GM18858 (cell line): Measurements from ENCODE around the gene SH3RF3.

Source experiments
- ATAC-seq: cut with Tn5 transposase; IDR thresholded peaks from one replicate; pipeline ENCODE4 v1.9.1; 2021; ENCODE audit not compliant: unreplicated experiment

The SH3RF3 gene

DNA sequence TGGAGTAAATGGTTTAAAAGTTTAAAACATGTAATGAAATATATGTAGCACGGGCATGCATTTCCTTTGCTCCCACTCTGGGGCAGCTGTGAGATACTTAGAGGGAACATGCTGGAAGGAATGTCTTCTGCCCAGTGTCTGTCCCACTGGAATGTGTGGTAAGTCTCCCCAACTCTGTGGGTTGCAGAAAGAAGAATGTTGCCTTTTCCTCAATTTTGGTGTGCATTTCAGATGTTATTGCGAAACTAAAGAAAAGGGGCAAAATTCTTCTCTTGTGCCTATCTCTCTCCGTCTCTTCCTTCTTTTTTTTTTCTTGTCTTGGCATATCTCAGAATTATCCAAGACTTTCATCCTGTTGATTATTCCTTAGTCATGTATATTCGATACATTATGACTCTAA, 201.1 kb downstream of the SH3RF3 start:
- ATAC-seq: no peak

DNA sequence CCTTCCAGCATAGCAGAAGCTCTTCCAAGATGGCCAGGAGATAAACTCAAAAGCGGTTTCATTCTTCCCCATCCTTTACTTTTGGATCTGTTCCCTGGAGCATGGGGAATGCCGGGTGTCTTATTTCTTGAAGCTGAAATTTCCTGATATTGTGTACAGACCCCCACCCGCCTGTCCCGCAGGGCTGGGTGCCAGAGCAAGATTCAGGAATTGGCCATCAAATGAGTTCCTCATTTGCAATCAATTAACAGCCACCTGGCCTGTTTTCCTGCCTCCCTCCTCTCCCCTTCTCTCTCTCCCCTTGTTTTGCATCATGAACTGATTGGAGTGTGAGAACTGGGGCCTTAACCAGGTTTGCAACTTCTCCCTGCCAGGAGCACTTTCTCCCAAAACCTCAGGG, 202.1 kb downstream of the SH3RF3 start:
- ATAC-seq: no peak

DNA sequence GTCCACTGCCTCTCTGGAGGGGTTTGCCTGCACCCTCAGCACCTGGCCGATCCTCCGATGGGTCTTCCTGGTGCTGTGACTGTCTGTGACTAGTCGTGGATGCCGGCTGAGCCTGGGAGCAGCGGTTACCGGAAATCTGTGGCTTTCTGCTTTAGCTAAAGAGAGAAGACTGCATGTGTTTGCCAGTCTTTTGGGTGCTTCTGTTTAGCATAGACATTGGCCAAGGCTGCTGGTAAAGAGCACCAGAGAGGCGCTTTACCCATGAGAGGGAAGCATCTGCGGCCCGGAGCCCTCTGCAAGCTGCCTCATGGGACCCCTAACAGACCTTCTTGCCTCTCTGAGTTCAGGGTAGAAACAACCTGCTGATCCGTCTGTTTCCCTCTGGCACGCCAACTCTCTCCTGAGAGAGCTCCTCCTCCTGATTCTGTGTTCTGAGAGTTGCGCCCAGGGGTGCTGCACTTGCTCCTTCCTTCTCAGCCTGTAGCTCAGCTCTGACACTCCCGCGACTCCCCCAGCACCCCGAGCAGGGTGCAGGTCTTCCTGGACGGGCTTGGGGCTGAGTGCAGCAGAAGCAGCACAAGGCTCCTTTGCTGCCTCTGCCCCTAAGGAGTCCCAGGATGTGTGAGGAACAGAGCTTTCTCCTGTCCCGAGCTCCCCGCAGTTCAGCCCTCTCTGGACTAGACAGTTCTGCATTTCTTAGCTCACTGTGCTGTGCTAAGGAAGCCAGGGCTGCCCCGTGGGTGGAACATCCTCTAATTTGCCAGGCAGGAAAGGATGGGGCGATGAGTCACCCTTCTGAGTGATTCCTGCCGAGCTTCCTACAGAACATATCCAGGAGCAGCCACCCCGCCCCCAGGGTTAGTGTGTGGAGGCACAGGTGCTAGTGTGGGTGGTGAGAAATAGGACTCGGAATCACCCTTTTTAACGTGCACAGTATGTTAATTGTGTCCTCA, 203.2 kb downstream of the SH3RF3 start:
- no peak for ATAC-seq

DNA sequence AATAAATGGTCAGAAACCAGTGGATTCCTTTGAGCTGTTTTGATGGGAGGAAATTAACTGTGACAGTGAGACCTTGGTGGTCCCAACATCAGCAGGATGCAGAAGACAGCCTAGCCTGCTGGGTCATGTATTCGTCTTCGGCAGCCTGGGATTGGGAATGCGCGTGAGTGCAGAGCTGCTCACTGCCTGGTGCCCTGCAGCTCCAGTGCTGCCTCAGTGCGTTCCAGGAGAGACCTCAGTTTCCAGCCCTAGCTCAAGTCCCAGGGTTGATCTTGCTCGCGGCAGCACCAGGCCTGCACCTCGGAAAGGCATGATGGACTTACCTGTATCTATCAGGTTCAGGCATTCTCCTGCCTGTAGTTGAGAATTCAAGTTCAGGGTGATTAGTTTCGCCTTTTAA, 203.9 kb downstream of the SH3RF3 start:
- no peak for ATAC-seq

DNA sequence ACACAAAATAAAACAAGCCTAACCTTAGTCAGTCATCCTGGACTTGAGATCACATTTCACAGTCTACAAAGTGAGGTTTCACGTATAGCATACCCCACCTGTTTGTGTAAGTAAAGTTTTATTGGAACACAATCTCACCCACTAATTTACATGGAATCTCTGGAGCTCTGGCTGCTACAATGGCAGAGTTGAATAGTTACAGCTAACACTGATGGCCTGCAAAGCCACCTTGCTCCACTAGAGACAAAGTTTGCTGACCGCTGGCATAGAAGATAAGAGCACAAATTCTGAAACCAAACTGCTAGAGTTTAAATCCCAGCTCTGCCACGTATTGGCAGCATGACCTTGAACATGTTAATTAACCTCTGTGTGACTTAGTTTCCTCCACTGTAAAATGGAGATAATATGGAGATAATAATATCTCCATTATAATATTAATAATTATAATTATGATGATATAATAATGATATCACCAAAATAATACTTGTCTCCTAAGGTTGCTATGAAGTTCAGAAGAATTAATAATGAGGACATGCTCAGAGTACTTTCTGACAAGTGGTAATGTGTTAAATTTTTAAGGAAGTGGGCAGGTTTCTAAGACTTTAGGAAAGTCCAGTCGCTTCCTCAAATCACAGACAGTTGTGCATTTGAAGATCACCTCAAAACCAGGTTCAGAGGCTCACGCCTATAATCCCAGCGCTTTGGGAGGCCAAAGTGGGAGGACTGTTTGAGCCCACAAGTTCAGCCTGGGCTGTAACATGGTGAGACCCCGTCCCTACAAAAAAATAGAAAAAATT, 204.6 kb downstream of the SH3RF3 start:
- no peak for ATAC-seq

DNA sequence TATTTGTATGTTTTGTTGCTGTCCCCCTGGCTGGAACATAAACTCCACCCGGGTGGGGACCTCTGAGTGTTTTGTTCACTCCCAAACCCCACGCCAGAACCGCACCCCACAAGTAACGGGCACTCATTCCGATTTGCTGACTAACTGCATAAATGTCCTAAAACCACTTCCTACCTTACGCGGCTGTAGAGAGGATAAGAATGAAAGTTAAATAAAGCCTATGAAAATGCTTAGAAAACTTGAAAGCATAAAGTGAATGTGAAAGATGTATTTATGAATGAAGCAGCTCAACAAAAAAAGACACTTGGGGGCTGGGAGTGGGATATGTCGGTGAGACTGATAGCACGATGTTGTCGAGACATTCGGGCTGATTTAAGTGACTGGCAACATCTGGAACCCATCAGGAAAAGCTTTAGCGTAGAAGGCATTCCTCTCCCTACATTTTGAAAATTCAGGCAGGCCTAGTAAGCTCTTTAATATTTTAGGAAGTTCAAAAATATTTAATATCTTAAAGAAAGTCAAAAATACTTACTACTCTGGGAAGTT, 206.7 kb downstream of the SH3RF3 start:
- no peak for ATAC-seq

DNA sequence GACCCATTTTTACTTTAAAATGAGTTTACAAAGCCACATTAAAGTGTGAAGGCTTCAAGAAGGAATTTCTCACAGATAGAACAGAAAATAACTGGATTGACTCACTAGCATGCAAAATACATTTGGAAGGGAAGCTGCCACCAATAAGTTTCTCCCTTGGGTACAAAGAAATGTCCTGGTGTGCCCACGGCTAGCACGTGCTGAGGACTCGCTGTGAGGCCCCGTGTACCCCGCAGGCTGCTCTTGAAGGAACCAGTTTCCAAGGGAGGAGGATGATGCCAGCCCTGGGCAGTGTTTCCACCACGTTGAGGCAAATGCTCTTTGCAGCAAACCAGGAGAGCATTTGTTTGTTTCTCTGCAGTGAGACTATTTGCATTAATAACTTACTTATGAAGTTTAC, 207.3 kb downstream of the SH3RF3 start:
- no peak for ATAC-seq

DNA sequence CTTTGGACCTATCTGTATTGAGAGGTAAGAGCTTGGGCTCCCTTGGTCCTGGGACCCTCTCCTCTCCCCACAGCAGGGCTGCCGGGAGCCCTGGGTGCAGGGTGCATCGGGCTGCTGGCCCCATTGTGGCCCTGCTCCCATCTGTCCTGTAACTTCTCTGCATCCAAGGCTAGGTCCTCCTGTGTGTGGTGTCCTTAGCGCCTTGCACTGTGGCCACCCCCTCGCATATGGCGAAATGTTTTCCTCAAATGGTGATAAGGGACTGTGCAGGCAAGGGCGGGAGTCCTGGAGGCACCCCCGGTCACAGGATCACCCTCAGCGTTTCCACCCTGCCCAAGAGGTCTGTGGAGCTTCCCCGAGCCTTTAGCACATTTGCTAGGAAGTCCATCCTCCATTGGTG, 208.2 kb downstream of the SH3RF3 start:
- ATAC-seq: no peak

DNA sequence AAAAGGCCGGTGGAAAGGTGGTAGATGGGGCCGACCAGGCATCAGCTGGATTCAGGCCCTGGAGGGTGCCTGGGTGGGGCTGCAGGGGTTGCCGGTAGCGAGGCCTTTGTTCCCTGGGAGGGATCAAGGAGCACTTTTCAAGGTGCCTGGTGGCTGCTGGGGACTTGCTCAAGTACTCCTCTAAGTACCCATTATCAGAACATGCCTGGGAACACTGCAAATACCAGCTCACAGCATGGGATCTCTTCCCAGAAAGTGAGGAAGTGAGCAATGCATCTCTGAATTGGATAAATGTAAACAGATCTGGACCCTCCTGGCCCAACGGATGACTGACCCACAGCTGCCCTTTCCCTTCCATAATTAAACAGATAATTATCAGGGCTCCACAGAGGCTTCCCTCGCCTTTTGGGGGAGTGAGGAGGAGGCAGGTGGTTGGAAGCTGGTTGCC, 210.5 kb downstream of the SH3RF3 start:
- no peak for ATAC-seq

DNA sequence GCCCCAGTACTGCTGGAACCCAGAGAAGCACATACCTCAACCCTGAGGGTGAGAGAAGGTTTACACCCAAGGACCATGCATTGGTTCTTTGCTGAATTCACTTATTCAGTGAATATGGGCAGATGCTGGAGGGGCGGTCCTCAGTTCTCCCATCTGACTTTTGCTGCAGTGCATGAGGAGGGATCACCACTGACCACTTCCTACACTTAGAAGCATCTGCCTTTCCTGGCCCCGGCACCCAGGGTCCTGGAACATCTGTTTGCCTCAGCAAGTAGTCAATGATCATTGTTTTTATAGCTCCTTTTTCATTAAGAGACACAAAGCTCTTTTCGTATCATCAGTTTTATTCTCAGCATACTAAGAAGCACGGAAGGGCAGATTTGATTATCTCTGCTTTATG, 211.4 kb downstream of the SH3RF3 start:
- no peak for ATAC-seq

DNA sequence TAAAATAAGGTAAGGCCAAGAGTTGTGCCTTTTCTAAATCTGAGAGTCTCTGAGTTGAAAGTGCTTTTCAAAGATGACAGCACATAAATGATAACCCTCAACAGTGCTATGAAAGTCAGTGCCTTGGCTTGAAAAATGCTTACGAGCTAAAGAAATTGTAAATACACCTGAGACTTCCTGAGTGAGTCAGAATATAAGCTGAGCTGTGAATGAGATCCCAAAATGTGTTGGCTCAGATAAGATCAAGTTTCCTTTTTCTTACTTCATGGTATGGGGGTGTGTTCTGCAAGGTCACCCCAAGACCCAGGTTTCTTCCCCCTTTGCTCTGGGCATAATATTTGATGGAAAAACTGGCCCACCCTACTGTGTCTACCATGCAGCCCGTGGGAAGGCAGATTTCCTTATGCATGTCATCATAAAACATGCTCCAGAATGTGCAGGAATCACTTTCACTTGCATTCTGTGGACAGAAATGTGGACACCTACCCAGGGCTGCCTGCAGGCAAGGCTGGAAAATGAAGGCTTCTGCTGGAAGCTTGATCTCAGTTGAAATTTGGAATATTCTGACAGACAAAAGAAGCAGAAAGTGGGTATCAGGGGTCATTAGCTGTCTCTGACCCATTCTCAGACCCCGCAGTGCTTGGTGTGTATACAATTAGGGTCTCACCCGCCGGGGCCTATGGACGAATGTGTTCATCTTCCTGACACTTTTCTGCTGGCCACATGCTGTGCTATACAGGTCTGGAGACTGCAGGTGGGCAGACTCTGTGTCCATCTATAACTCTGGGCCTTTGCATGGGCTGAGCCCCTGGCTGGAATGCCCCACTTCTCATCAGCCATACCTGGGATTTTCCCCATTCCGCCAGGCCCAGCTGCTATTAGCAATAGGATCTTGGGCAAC, 212.6 kb downstream of the SH3RF3 start:
- ATAC-seq: no peak

DNA sequence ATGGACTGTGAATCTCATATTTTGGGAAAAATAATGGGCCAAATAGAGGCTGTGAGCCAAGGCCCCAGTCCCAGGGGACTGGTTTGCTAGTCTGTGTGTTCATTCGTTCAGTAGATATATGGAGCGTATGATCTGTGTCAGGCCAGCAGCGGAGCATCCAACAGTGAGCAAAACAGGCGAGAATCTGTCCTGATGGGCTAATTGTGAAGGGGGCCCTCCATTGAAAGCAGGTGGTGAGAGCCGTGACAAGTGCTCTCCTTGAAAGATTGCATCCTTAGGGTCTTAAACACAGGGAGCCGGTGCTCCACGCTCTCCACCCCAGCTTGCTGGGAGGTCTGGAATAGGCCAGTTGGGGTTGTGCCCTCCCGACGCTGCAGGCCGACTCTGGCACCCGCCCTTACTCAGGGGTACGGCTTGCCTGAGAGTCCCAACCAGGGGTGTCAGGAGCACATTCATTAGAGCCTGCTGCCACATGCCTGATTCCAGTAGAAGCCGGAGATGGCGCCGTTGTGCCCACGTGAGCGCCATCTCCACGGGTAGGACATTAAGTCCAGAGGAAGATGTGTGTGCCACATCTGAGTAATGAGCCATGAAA, 213.3 kb downstream of the SH3RF3 start:
- ATAC-seq: no peak

DNA sequence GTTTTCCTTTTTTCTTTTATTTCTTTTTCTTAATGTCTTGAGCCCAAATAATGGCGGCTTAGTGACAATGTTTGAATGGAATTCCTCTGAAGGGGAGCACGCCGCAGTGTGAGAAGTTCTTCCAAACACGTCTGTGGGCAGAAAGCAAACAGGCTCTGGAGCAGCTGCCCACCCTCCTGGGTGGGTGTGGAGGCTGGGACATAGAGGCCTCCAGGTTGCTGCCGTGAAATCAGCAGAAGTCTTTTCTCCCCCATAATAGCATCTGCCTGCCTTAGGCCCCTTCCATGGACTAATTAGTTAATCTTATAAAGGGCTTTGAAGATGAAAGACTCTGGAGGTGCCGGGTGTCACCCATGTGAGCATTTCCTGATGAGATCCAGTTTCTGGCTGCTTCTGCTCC, 213.9 kb downstream of the SH3RF3 start:
- ATAC-seq: no peak

DNA sequence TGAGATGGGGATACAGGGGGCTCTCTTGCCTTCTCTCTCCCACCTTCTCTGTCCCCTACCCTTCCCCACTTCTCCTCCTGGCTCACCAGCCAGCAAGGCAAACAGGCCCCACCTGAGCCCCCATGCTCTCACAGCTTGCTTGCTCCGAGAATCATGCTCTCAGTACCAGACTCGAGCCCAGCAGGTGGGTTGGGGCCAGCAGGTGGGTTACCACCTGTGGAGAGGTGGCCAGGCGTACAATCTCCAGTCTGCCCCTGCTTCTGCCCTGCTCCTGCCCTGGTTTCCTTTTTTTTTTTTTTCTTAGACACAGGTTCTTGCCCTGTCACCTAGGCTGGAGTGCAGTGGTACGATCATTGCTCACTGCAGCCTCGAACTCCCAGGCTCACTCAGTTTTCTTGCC, 214.5 kb downstream of the SH3RF3 start:
- ATAC-seq: no peak

DNA sequence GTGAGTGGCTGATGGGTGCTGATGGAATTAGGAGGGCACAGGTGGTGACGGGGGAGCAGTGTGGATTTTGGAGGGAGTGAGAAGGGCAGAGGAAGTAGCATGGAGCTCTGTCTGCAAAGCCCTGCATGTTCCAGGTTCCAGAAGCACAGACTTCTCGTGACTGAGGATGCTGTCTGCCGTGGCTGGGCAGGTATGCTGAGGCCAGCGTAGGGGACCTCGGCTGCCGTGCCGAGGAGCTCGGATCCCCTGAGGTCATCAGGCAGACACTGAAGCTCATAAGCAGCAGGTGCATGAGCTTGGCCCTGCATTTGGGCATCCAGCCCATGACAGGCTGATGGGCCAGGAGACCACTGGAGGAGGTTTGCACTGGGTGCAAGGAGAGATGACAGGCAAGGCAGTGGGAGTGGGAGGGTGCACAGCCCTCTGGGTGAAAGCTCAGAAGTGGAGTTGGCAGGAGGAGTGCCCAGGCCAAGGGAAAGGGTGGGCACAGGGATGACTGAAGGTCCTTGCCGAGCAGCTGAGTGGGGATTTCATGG, 215.3 kb downstream of the SH3RF3 start:
- ATAC-seq: no peak

DNA sequence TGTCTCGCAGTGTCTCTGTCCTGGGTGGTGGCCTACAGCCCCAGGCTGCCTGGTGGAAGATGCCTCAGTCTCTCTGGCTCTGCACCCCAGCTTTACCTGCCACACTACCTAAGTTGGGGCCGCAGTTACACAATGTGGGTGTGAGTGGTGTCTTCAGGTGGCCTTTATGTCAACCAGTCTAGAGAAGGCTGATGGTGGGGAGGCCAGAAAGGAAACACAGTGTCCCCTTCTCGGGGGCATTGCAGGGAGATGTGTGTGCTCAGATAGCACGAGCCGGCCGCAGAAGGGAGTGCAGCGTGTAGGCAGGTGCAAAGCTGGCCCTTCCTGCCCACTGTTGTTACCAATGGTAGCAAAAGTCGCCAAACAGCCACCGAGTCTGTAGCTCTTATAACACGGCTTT, 216.1 kb downstream of the SH3RF3 start:
- ATAC-seq: no peak

DNA sequence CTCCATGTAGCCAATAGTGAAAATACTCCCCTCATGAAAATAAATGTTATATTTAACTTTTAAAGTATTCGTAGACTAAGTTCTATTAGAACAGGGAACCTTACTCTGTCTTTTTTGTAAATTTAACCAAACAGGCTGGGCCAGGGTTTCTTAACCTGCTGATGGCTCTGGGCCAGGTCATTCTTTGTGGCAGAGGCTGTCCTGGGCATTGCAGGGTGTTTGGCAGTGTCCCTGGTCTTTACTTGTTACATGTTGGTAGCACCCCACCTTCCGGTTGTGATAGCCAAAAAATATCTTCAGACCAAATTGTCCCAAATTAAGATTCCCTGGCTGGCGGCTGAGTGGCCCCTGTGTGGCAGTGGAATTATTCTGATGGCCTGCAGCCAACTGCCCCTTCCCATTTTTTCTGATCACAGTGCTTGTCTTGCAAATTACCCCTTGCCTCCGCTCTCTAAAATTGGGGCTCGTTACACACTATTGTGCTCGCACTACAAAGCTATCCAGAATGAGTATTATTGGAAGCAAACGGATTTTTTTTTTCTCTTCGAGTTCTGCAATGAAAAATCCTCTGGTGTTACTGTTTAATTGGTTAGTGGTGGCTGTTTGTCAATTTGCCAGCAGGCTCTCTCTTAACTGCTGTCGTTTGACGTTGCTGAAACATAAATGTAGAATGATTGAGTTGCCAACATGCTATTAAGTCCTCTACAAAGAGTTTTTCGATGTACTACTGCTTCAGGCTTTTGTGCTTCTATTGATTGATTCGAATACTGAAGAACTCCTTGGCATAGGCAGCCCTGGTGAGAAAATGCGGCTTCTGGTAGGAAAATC, 216.9 kb downstream of the SH3RF3 start:
- ATAC-seq: no peak

DNA sequence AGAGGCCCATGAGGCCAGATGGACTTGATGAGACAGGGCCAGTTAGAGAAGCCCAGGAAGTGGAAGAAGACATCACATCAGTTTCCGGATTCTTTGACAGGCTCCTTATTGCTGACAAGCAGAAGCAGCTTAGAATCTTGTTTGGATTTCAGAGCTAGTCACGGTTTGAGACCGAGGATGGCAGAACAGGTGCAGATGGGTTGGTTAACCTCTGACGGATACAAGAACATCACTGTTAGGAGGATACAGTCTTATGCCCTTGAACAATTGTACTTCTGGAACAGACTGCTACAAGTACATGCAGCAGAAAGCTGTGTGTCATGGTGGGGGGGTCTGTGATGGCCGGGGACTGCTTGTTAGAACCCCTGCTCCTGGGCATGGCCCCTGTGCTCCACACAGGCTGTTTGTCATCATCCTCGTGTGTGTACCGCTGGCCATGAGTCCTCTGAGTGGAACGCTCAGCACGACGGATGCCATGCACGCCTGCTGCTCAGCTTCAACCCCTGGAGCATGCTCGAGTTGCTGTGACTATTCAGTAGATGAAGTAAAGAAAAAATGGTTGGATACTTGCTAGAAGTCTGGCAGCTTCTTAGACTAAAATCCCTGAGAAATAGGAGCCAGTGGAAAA, 217.7 kb downstream of the SH3RF3 start:
- ATAC-seq: no peak

DNA sequence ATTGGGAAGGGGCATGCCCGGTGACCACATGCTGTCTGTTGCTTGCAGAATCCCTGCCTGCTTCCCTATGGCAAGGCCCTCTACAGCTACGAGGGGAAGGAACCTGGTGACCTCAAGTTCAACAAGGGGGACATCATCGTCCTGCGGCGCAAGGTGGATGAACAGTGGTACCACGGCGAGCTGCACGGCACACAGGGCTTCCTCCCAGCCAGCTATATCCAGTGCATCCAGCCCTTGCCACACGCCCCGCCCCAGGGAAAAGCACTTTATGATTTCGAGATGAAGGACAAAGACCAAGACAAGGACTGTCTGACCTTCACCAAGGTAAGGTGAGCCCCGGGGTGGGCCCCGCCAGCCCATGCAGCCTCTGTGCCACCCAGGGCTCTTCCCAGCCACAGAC, 218.6 kb downstream of the SH3RF3 start:
- ATAC-seq: no peak
